Urinary bladder (tissue), 4 donors: ENCODE measurements around the gene CHAMP1. TPM values are rescaled to one million over a fixed set of nuclear protein-coding genes. Genes with fewer than 3 reads are reported as not detected.
"Not testable (repeated sequence)": the region's sequence is repeated elsewhere in the genome, so short reads cannot be mapped to it uniquely, and the experiment has no call there.

Experiments used
- DNase-seq: peaks from one replicate; pipeline ENCODE4 v3.0.0-alpha.2; 2015; ENCODE audit errors: extremely low spot score
- H3K27ac ChIP-seq: one replicate; pipeline ENCODE4 v1.5.1; 2013; ENCODE audit warnings: low read depth, mild to moderate bottlenecking, moderate library complexity
- H3K36me3 ChIP-seq: one replicate; pipeline ENCODE4 v1.6.1; 2013; ENCODE audit warnings: mild to moderate bottlenecking, moderate library complexity; ENCODE audit not compliant: insufficient read depth
- H3K4me1 ChIP-seq: one replicate; pipeline ENCODE4 v1.6.1; 2013; ENCODE audit warnings: mild to moderate bottlenecking, moderate library complexity; ENCODE audit not compliant: insufficient read depth
- H3K4me3 ChIP-seq: one replicate; pipeline ENCODE4 v1.5.1; 2013; ENCODE audit warnings: low read depth, low read length
- WGBS: extraction: QIAGEN DNeasy Blood & Tissue Kit; methylation state at CpG from one replicate; pipeline ENCODE4 v1.1.7; 2013; 5-methylcytosine and 5-hydroxymethylcytosine counted together
- polyA plus RNA-seq: library from polyadenylated mRNA; stranded (reverse); fragments of 200-250 nt; gene quantifications from one replicate; pipeline ENCODE4 v1.2.3, GENCODE V29; 2013
- small RNA-seq: library from RNA; depleted of rRNA; stranded (forward); fragments of <200 nt; gene quantifications from one replicate; pipeline ENCODE3, GENCODE V24; 2014
- total RNA-seq: library from RNA; depleted of rRNA; stranded (reverse); fragments of >200 nt; gene quantifications from one replicate; pipeline ENCODE4 v1.2.3, GENCODE V29; 2014
- donor health status: healthy with polysubstance abuse.
- donor health status: healthy.

CHAMP1 gene
- total and polyA plus RNA-seq, 2 donors: 10.4 to 10.7 TPM

DNA sequence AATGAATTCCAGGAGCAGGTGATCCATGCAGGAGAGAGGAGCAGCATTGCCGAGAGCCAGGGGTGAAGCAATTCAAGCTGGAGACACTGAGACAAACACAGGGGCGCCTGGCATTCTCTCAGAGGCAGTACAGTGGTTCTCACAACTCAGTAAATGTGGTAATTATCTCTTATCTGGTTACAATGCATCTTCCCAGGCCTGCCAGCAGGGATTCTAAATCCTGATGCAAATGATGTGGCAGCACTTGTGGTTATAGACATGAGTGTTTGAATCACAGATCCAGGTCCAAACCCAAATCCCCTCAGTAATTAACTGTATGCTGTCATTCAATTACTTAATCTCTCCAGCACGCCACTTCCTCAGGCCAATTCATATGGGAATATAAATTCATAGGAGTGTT lies 19.6 kb downstream of the CHAMP1 start:
- H3K4me1 ChIP-seq: not testable (repeated sequence)
- WGBS: 66% methylated on average over 3 of the region's 3 CpGs

DNA sequence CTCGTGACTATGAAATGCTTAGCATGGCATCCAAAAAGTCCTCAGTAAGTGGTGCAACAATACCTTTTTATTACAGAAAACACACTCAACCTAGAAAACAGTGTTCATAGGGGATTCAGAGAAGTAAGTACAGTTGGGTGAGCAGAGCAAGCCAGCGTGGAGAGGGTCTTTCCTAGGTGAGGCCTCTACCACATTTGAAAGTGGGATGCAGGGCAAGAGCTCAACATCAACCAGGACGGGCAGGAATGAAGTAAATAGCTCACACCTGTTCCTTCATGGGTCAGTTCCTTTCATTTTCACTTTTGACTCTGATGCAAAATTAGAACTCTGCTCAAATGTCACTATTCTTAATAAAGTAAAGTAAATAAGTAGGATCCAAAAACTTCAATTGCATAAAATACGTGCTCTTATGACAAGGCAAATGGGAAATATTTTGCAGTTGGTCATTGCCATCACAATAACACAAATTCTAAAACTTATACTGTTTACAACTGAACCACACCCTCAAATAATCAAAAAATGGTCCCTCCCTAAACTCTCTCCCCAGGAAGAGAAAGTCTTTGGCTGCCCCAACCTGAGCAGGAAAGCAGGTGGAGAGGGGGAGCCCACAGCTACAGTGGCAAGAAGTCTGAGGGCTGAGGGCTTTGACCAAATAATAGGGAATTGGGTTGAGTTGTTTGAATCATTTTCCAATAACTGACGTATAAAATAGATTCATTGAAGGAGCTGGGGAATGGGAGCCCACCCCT lies 20.2 kb downstream of the CHAMP1 start:
- H3K27ac ChIP-seq: no peak overlapping the region
- H3K4me3 ChIP-seq: no peak overlapping the region
- no peak for DNase-seq
- WGBS: 67% methylated on average over 5 of the region's 5 CpGs
- H3K36me3 ChIP-seq: no peaks in the 10 kb centered on the region
- H3K4me1 ChIP-seq: no peaks in the 10 kb centered on the region

More for the DNA sequence above, 19.6 kb downstream of the CHAMP1 start:
- not testable (repeated sequence) for H3K36me3 ChIP-seq, H3K27ac ChIP-seq, H3K4me3 ChIP-seq, DNase-seq

DNA sequence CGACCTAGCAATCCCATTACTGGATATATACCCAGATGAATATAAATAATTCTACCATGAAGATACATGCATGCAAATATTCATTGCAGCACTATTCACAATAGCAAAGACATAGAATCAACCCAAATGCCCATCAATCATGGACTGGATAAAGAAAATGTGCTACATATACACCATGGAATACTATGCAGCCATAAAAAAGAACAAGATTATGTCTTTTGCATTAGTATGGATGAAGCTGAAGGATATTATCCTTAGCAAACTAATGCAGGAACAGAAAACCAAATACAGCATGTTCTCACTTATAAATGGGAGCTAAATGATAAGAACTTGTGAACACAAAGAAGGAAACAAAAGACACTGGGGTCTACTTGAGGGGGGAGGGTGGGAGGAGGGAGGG lies 22.2 kb downstream of the CHAMP1 start:
- not testable (repeated sequence) for H3K27ac ChIP-seq, H3K4me3 ChIP-seq, H3K36me3 ChIP-seq, H3K4me1 ChIP-seq, DNase-seq
- WGBS: 81% methylated on average over 1 of the region's 1 CpG

DNA sequence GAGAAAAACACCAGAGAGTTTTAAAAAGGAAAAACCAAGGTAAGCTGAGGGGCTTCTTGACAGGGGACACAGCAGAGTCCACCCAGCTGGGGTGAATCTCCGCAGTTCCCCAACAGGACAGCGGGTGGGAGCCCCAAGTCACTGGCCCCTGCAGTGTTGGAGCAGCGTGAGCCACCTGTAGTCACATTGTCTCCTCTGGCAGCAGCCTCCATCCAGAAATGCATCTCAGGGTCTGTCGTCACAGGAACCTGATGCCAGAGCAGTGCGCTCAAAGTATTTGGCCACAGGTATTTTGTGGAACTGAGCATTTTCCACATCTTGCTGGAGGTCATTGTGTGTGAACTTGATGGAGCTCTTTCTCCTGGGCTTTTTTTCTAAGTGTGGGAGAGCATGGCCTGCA lies 24.7 kb downstream of the CHAMP1 start:
- Histone ChIP-seq H3K4me3 (no peak overlapping the region), H3K27ac (no peak overlapping the region), H3K36me3 (no peaks in the 10 kb centered on the region), H3K4me1 (no peaks in the 10 kb centered on the region)
- no peak for DNase-seq
- WGBS: 91% methylated on average over 5 of the region's 5 CpGs

DNA sequence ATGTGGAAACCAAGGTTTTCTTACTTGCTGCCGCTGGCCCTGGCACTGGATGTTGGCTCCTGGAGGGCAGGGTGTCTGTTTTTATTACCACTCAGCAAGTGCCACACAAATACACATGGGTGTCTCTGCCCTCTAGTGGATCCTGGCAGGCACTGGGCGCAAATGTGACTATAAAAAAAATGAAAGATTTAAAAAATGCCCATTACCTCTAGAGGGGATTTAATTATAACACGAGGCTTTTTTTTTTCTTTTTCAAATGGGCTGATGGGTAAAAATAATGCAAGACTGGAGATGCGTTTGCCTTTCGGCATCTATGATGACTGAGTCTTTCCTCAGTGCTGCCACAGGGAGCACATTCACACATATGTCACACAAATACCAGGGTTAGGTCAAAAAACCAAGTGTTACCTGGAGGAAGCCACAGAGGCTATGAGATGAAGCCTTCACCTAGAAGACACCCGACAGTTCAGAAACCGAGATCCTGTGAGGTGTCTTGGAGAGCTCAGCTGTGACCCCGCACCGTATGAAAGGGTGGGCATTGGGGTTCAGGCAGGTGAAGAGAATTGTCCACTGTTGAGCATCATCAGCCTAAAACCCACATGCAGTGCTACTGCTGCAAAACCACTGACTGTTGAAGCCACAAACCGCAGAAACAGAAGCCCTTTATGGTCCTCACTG lies 25.7 kb downstream of the CHAMP1 start:
- no peaks in the 10 kb centered on the region for H3K4me1 ChIP-seq
- no peak for DNase-seq
- WGBS: 62% methylated on average over 10 of the region's 10 CpGs
- H3K36me3 ChIP-seq: no peaks in the 10 kb centered on the region
- H3K4me3 ChIP-seq: no peak overlapping the region
- no peak overlapping the region for H3K27ac ChIP-seq

DNA sequence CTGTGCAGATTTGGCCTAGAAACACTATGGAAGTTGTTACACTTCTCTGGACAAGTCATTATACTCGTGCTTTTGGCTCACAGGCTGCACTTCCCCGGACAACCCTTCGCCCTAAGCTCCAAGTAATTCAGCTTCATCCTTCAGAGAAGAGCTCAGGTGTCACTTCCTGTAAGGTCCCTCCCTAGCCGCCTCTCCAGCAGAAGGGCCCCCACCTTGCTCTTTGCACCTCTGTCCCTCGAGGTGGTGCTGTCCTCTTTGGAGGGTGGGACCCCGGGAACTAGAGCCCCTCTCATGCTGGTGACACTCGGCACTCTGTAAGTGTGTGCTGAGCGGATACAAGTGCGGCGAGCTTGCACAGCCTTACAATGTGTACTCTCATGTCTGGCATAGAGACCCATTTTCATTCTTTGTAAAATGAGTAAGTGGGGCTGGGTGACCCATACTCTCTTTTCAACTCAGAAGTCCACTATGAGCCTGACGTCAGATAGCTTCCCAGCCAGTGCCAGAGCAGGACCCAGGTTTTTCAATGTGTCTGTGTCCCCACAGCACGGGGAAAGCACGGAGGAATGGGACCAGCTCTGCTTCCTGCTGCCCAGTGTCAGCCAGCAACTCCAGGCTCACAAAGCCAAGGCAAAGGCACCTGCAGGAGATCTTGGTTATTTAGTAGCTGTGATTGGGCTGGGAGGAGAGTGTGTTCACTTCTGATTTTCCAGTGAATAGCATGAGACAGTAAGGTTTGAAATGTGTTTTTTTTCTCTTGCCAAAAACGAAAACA lies 26.9 kb downstream of the CHAMP1 start:
- Histone ChIP-seq H3K36me3 (no peaks in the 10 kb centered on the region), H3K27ac (no peak overlapping the region), H3K4me1 (no peaks in the 10 kb centered on the region), H3K4me3 (no peak overlapping the region)
- DNase-seq: no peak
- 68% methylated on average over 14 of the region's 14 CpGs for WGBS

DNA sequence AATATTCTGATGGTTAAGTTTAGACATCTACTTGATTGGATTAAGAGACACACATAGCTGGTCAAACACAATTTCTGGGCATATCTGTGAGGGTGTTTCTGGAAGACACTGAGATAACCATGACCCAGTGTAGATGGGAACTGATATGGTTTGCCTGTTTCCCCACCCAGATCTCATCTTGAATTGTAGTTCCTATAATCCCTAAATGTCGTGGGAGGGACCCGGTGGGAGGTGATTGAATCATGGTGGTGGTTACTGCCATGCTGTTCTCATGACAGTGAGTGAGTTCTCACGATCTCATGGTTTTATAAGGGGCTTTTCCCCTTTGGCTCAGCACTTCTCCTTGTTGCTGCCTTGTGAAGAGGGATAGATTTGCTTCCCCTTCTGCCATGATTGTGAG lies 33.0 kb downstream of the CHAMP1 start:
- H3K4me3 ChIP-seq, H3K27ac ChIP-seq, H3K36me3 ChIP-seq, H3K4me1 ChIP-seq, DNase-seq: not testable (repeated sequence)
- 47% methylated on average over 3 of the region's 3 CpGs for WGBS

DNA sequence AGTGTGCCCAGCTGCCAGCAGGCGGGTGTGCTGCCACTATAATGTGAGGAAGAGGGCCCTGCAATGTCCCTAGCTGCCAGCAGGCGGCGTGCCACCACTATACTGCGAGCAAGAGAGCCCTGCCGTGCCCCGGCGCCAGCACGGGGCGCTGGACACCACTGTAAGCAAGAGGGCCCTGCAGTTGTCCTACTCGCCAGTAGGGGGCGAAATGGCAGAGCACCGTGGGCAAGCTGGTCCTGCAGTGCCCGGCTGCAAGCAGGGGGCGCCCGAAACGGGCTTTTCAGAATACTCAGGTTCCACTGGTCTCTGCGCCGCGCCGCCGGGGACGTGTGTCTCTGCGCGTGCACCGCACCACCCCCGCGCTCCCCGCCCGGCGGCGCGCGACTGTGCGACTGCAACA lies 38.5 kb downstream of the CHAMP1 start:
- not testable (repeated sequence) for H3K4me1 ChIP-seq, DNase-seq, H3K4me3 ChIP-seq, H3K36me3 ChIP-seq, H3K27ac ChIP-seq
- 67% methylated on average over 34 of the region's 34 CpGs for WGBS

DNA sequence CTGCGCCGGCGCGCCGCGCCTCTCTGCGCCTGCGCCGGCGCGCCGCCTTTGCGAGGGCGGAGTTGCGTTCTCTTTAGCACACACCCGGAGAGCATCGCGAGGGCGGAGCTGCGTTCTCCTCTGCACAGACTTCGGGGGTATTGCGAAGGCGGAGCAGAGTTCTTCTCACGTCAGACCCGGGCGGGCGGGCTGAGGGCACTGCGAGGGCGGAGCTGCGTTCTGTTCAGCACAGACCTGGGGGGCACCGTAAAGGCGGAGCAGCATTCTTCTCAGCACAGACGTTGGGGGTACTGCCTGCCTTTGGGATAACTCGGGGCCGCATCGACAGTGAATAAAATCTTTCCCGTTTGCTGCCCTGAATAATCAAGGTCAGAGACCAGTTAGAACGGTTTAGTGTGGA lies 39.1 kb downstream of the CHAMP1 start:
- WGBS: 77% methylated on average over 37 of the region's 38 CpGs
- not testable (repeated sequence) for H3K27ac ChIP-seq, H3K36me3 ChIP-seq, DNase-seq, H3K4me1 ChIP-seq, H3K4me3 ChIP-seq

Small RNAs within 50 kb of the gene (small RNA-seq; reads per million reads assigned to genes)
- gene MIR4502: not detected

Other genes with a start within 250 kb of the CHAMP1 start
- 17.8 TPM for gene RASA3, start 181.9 kb upstream of the CHAMP1 start, total RNA-seq
- 26.3 TPM for gene RASA3, start 181.9 kb upstream of the CHAMP1 start, polyA plus RNA-seq
- gene CFAP97D2, start 135.2 kb upstream of the CHAMP1 start, total RNA-seq: not detected
- gene CFAP97D2, start 135.2 kb upstream of the CHAMP1 start, polyA plus RNA-seq: not detected
- gene CDC16, start 79.6 kb upstream of the CHAMP1 start, total RNA-seq: 111 TPM
- 41.9 TPM for gene CDC16, start 79.6 kb upstream of the CHAMP1 start, polyA plus RNA-seq
- gene UPF3A, start 32.9 kb upstream of the CHAMP1 start, total RNA-seq: 50.1 TPM
- gene UPF3A, start 32.9 kb upstream of the CHAMP1 start, polyA plus RNA-seq: 61.7 TPM